Transverse colon (tissue), 4 donors: ENCODE measurements around the gene PEG3. TPM values are rescaled to one million over a fixed set of nuclear protein-coding genes. Genes with fewer than 3 reads are reported as not detected.

Experiments
- DNase-seq: peaks from one replicate; pipeline ENCODE4 v3.0.0-alpha.2; 2019
- H3K27ac ChIP-seq, 4 donors: fragments of 200-600 bp; sonication (generic); 2 replicates each; pipeline ENCODE4 v1.5.1; 2016 to 2018; ENCODE audit warnings: inconsistent platforms in 4 of 4
- H3K27me3 ChIP-seq: fragments of 200-600 bp; sonication (generic); 2 replicates; pipeline ENCODE4 v1.5.1; 2017; ENCODE audit warnings: inconsistent platforms
- H3K36me3 ChIP-seq, 4 donors: fragments of 200-600 bp; sonication (generic); 2 replicates each; pipeline ENCODE4 v1.5.1; 2017 to 2019; ENCODE audit warnings: inconsistent platforms in 4 of 4
- H3K4me1 ChIP-seq, 4 donors: fragments of 200-600 bp; sonication (generic); 2 replicates each; pipeline ENCODE4 v1.5.1; 2017 to 2020; ENCODE audit warnings: inconsistent platforms in 4 of 4
- H3K4me3 ChIP-seq, 4 donors: fragments of 200-600 bp; sonication (generic); 1 replicate in 1 of 4; 2 replicates in 3 of 4; pipeline versions ENCODE4 v1.5.1 to v1.6.1; 2017 to 2019; ENCODE audit warnings: inconsistent platforms in 4 of 4
- H3K9me3 ChIP-seq, 2 donors: fragments of 200-600 bp; sonication (generic); 2 replicates each; pipeline ENCODE4 v1.5.1; 2017 to 2019; ENCODE audit warnings: inconsistent platforms in 2 of 2
- CTCF ChIP-seq, 5 experiments: fragments of 200-600 bp in 3 of 5; fragments of 450-650 bp in 2 of 5; sonication (generic) in 3 of 5; IDR thresholded peaks; 1 replicate in 2 of 5; 2 replicates in 3 of 5; pipeline ENCODE4 v1.5.1; 2016 to 2017; ENCODE audit warnings: antibody characterized with exemption in 5 of 5, inconsistent platforms in 3 of 5, mild to moderate bottlenecking in 2 of 5, moderate library complexity in 1 of 5
- EP300 ChIP-seq: sonication (generic); formaldehyde crosslinking; IDR thresholded peaks from one replicate; pipeline ENCODE4 v1.6.1; 2017; ENCODE audit warnings: antibody characterized with exemption, low read depth
- POLR2A ChIP-seq: fragments of 450-650 bp; IDR thresholded peaks from one replicate; pipeline ENCODE4 v1.6.1; 2016; ENCODE audit warnings: antibody characterized with exemption, mild to moderate bottlenecking, moderate library complexity
- POLR2AphosphoS5 ChIP-seq, 3 donors: sonication (generic); formaldehyde crosslinking; IDR thresholded peaks; one replicate each; pipeline ENCODE4 v1.6.1; 2016; ENCODE audit warnings: antibody characterized with exemption in 3 of 3
- WGBS, 2 donors: methylation state at CpG; one replicate each; pipeline ENCODE4 v1.1.5; 2018; ENCODE audit warnings: low coverage in 1 of 2; 5-methylcytosine and 5-hydroxymethylcytosine counted together
- in situ Hi-C, 4 donors: fragments of 200-750 bp; cut with MboI; loops; one replicate each; pipeline versions ENCODE4 v1.15.0 to v1.15.1; 2017; ENCODE audit warnings: low sequenced_read_pairs in 3 of 4, low pct_ligation_motif_present in 1 of 4, low pct_unique_long_range_greater_than_20kb in 1 of 4
- intact Hi-C: fragments of 100-400 bp; cut with DNase I; formaldehyde crosslinking; loops from one replicate; pipeline ENCODE4 v1.15.1; 2023; ENCODE audit warnings: low total_unique reads
- total RNA-seq, 4 donors: library from RNA; depleted of rRNA; stranded (reverse); fragments of >200 nt; gene quantifications; one replicate each; pipeline ENCODE4 v1.1.0, GENCODE V29; 2016

The PEG3 gene
- total RNA-seq, 4 donors from 2014 or later, result 0.80 to 6.7 (median 3.4) TPM

GRCh38 chr19:56873493-56873892 is 33.0 kb upstream of the PEG3 start:
- H3K4me3 ChIP-seq, result no peak overlapping the region
- no peaks in the 10 kb centered on the region for H3K27me3 ChIP-seq
- H3K9me3 ChIP-seq, result peaks cover 0 to 11% of the 10 kb centered on the region in 2 donors
- intact Hi-C loops (no loop called here), in situ Hi-C loops (no loop called here)
- H3K27ac ChIP-seq, result no peak overlapping the region
- no peaks in the 10 kb centered on the region for H3K36me3 ChIP-seq
- TF ChIP-seq POLR2AphosphoS5 (IDR thresholded peaks at IDR 0.05) (no peak), CTCF (IDR thresholded peaks at IDR 0.05) (no peak), POLR2A (no peak), EP300 (no peak)
- no peak for DNase-seq
- WGBS, 2 donors, result 84% methylated on average over 5 of the region's 5 CpGs; no CpG with 5 or more reads in 1 of the 2 donors
- H3K4me1 ChIP-seq, result no peaks in the 10 kb centered on the region

DNA sequence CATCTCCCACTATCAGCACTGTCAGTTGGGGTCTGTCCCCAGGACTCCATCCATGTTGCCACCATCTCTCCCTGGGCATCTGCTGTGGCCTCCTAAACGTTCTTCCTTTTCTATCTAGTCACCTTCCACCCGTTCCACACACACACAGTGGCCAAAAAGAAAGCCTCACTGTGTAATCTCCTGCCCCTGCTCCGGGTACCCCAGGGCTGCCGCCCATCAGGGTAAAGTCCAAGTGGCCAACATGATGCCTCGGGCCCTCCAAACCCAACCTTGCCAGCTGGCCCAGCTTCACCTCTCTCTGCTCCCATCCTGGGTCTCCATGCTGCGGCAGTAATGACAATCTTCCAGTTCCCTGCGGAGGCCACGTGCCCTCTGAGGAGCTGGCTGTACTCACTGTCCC is 29.4 kb upstream of the PEG3 start:
- intact Hi-C loops (no loop called here), in situ Hi-C loops (no loop called here)
- no peak for DNase-seq
- H3K4me3 ChIP-seq, result no peak overlapping the region
- H3K4me1 ChIP-seq, result no peaks in the 10 kb centered on the region
- peaks cover 0 to 9% of the 10 kb centered on the region in 2 donors for H3K9me3 ChIP-seq
- H3K27me3 ChIP-seq, result no peaks in the 10 kb centered on the region
- no peak for TF ChIP-seq POLR2AphosphoS5 (IDR thresholded peaks at IDR 0.05)
- TF ChIP-seq POLR2A, result no peak
- no peak for TF ChIP-seq CTCF (IDR thresholded peaks at IDR 0.05)
- TF ChIP-seq EP300, result no peak
- WGBS, 2 donors, result 29 to 70% methylated on average over 1 to 8 of the region's 8 CpGs
- H3K27ac ChIP-seq, result no peak overlapping the region
- no peaks in the 10 kb centered on the region for H3K36me3 ChIP-seq

GRCh38 chr19:56868446-56868845 is 27.9 kb upstream of the PEG3 start:
- Histone ChIP-seq H3K9me3 (peaks cover 0 to 8% of the 10 kb centered on the region in 2 donors), H3K27me3 (no peaks in the 10 kb centered on the region), H3K4me3 (no peak overlapping the region), H3K27ac (no peak overlapping the region), H3K4me1 (no peaks in the 10 kb centered on the region), H3K36me3 (no peaks in the 10 kb centered on the region)
- WGBS, 2 donors, result 80 to 89% methylated on average over 1 of the region's 1 CpG
- intact Hi-C loops, result loop anchor here (1.0 kb wide), 1 partner anchor 28 kb away; the partner anchor contains the start of genes PEG3 and ZIM2
- no peak for DNase-seq
- in situ Hi-C loops, result no loop called here
- no peak for TF ChIP-seq EP300
- TF ChIP-seq CTCF (IDR thresholded peaks at IDR 0.05), result no peak
- no peak for TF ChIP-seq POLR2AphosphoS5 (IDR thresholded peaks at IDR 0.05)
- no peak for TF ChIP-seq POLR2A

DNA sequence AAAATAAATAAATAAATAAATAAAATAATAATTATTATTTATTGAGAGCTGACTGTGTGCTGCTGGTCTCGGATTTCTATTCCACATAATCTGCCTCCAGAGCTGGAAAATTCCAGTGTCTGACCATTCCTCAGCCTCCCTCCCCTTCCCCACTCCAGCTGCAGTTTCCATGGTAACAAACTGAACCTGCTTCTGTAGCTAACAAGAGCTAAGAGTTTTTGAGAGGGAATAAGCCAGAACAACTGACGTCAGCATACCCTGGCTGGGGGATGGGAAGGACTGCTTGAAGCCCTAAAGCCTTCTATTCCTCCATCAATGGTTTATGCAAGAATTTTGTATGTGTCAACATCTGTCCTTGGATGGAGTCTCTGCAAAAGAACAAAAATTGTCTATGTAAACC is 26.0 kb upstream of the PEG3 start:
- H3K9me3 ChIP-seq, result peaks cover 0 to 8% of the 10 kb centered on the region in 2 donors
- no peaks in the 10 kb centered on the region for H3K4me1 ChIP-seq
- WGBS, 2 donors, result 17 to 34% methylated on average over 1 to 2 of the region's 2 CpGs
- in situ Hi-C loops, result no loop called here
- H3K36me3 ChIP-seq, result no peaks in the 10 kb centered on the region
- TF ChIP-seq EP300 (no peak), POLR2AphosphoS5 (IDR thresholded peaks at IDR 0.05) (no peak), POLR2A (no peak), CTCF (IDR thresholded peaks at IDR 0.05) (no peak)
- DNase-seq, result no peak
- H3K27me3 ChIP-seq, result no peaks in the 10 kb centered on the region
- no peak overlapping the region for H3K4me3 ChIP-seq
- intact Hi-C loops, result no loop called here
- H3K27ac ChIP-seq, result no peak overlapping the region
